ENCODE measurements around the gene SLC9A9.
A peak's percentile ranks its signal among the peaks of the same experiment; 100 is the strongest.

Gene SLC9A9

GRCh38 chr3:143590660-143591059 lies 257.6 kb downstream of the SLC9A9 start:
- no peak overlapping the region for H3K4me3 ChIP-seq (ENCODE audit: control insufficient read depth, low read depth, low read length)
- no peak for DNase-seq (ENCODE audit: low read depth)
- no peak for TF ChIP-seq CTCF (IDR thresholded peaks at IDR 0.05; ENCODE audit: control insufficient read depth, insufficient read depth, low read depth, low read length, missing control alignments)

GRCh38 chr3:143586576-143586975 lies 261.7 kb downstream of the SLC9A9 start:
- peak; percentile 41 for DNase-seq (ENCODE audit: low read depth)
- no peak for TF ChIP-seq CTCF (IDR thresholded peaks at IDR 0.05; ENCODE audit: control insufficient read depth, insufficient read depth, low read depth, low read length, missing control alignments)

GRCh38 chr3:143585720-143586456 lies 262.4 kb downstream of the SLC9A9 start:
- H3K4me3 ChIP-seq (ENCODE audit: control insufficient read depth, low read depth, low read length) = no peak overlapping the region
- TF ChIP-seq CTCF (IDR thresholded peaks at IDR 0.05; ENCODE audit: control insufficient read depth, insufficient read depth, low read depth, low read length, missing control alignments) = no peak
- no peak for DNase-seq (ENCODE audit: low read depth)

More at GRCh38 chr3:143586576-143586975, 261.7 kb downstream of the SLC9A9 start:
- H3K4me3 ChIP-seq (ENCODE audit: control insufficient read depth, low read depth, low read length) = no peak overlapping the region

- no peak for DNase-seq (ENCODE audit: low read depth)
- H3K4me3 ChIP-seq (ENCODE audit: control insufficient read depth, low read depth, low read length) = no peak overlapping the region
- TF ChIP-seq CTCF (IDR thresholded peaks at IDR 0.05; ENCODE audit: control insufficient read depth, insufficient read depth, low read depth, low read length, missing control alignments) = no peak
Measured at GRCh38 chr3:143584474-143584873, 263.8 kb downstream of the SLC9A9 start.

GRCh38 chr3:143581972-143582722 lies 266.1 kb downstream of the SLC9A9 start:
- no peak for TF ChIP-seq CTCF (IDR thresholded peaks at IDR 0.05; ENCODE audit: control insufficient read depth, insufficient read depth, low read depth, low read length, missing control alignments)
- H3K4me3 ChIP-seq (ENCODE audit: control insufficient read depth, low read depth, low read length) = no peak overlapping the region
- DNase-seq (ENCODE audit: low read depth) = no peak

GRCh38 chr3:143578810-143579435 lies 269.3 kb downstream of the SLC9A9 start:
- no peak for TF ChIP-seq CTCF (IDR thresholded peaks at IDR 0.05; ENCODE audit: control insufficient read depth, insufficient read depth, low read depth, low read length, missing control alignments)
- no peak overlapping the region for H3K4me3 ChIP-seq (ENCODE audit: control insufficient read depth, low read depth, low read length)
- no peak for DNase-seq (ENCODE audit: low read depth)

Measured in AG09309 (cell line).